Sigmoid colon (tissue), 7 donors: ENCODE results near the gene CNTLN. TPM values are rescaled to one million over a fixed set of nuclear protein-coding genes. Genes with fewer than 3 reads are reported as not detected.

Experiments used
- DNase-seq: peaks from one replicate; pipeline ENCODE4 v3.0.0-alpha.2; 2019
- H3K27ac ChIP-seq, 4 donors: fragments of 200-600 bp; sonication (generic); one replicate each; pipeline ENCODE4 v1.5.1; 2016 to 2019; ENCODE audit warnings: mild to moderate bottlenecking in 1 of 4
- H3K27me3 ChIP-seq, 3 donors: fragments of 200-600 bp; sonication (generic); one replicate each; pipeline ENCODE4 v1.5.1; 2019; ENCODE audit warnings: mild to moderate bottlenecking in 1 of 3
- H3K36me3 ChIP-seq, 4 donors: fragments of 200-600 bp; sonication (generic); one replicate each; pipeline ENCODE4 v1.5.1; 2016 to 2019
- H3K4me1 ChIP-seq, 4 donors: fragments of 200-600 bp; sonication (generic); one replicate each; pipeline ENCODE4 v1.5.1; 2017 to 2019
- H3K4me3 ChIP-seq, 4 donors: fragments of 200-600 bp; sonication (generic); one replicate each; pipeline ENCODE4 v1.5.1; 2017 to 2019; ENCODE audit warnings: mild to moderate bottlenecking in 2 of 4, moderate library complexity in 1 of 4
- H3K9me3 ChIP-seq, 4 donors: fragments of 200-600 bp in 3 of 4; sonication (generic) in 3 of 4; one replicate each; pipeline versions ENCODE4 v1.5.1 to v1.6.1; 2013 to 2019
- CTCF ChIP-seq, 4 experiments: fragments of 450-650 bp in 3 of 4; fragments of 200-600 bp in 1 of 4; IDR thresholded peaks; one replicate each; pipeline ENCODE4 v1.5.1; 2016 to 2019; ENCODE audit warnings: antibody characterized with exemption in 4 of 4, mild to moderate bottlenecking in 3 of 4, moderate library complexity in 2 of 4
- EP300 ChIP-seq, 4 donors: sonication (generic); formaldehyde crosslinking; IDR thresholded peaks; one replicate each; pipeline ENCODE4 v1.6.1; 2017; ENCODE audit warnings: antibody characterized with exemption in 4 of 4
- POLR2A ChIP-seq, 2 donors: fragments of 450-650 bp; IDR thresholded peaks; one replicate each; pipeline ENCODE4 v1.6.1; 2016; ENCODE audit warnings: antibody characterized with exemption in 2 of 2, mild to moderate bottlenecking in 2 of 2, moderate library complexity in 2 of 2
- POLR2AphosphoS5 ChIP-seq, 4 donors: sonication (generic); formaldehyde crosslinking; IDR thresholded peaks; one replicate each; pipeline ENCODE4 v1.6.1; 2017; ENCODE audit warnings: antibody characterized with exemption in 4 of 4
- WGBS, 2 donors: extraction: QIAGEN DNeasy Blood & Tissue Kit; methylation state at CpG; one replicate each; pipeline ENCODE4 v1.1.7; 2013; 5-methylcytosine and 5-hydroxymethylcytosine counted together
- intact Hi-C: fragments of 100-400 bp; cut with DNase I; formaldehyde crosslinking; loops from one replicate; pipeline ENCODE4 v1.15.1; 2023
- polyA plus RNA-seq, 3 donors: library from polyadenylated mRNA; stranded (reverse); fragments of 200-250 nt; gene quantifications; one replicate each; pipeline ENCODE4 v1.2.3, GENCODE V29; 2013
- total RNA-seq, 4 donors: library from RNA; depleted of rRNA; stranded (reverse); fragments of >200 nt; gene quantifications; one replicate each; pipeline ENCODE4 v1.1.0, GENCODE V29; 2016
- donor health status: healthy with polysubstance abuse.
- donor health status: Bipolar disorder and iron deficiency.
- donor health status: healthy.

Gene CNTLN
- total and polyA plus RNA-seq, 7 donors = 0.92 to 22.4 (median 12.1) TPM

DNA sequence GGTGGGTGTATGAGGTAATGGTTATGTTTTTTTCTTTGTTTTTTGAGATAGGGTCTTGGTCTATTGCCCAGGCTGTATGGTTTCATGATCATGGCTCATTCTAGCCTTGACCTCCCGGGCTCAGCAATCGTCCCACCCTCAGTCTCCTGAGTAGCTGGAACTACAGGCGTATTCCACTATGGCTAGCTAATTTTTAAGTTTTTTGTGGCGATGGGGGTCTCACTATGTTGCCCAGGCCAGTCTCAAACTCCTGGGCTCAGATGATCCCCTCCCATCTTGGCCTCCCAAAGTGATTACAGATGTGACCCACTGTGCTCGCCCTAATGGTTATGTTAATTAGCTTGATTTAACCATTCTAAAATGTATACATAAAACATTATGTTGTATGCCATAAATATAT lies 5.6 kb downstream of the CNTLN start:
- H3K4me3 ChIP-seq = no peak overlapping the region
- DNase-seq = no peak
- peaks cover 0 to 4% (median 0%) of the 10 kb centered on the region in 4 donors for H3K36me3 ChIP-seq
- 97% methylated on average over 5 of the region's 5 CpGs for WGBS, 2 donors
- TF ChIP-seq CTCF (IDR thresholded peaks at IDR 0.05) = no peak
- TF ChIP-seq POLR2AphosphoS5 (IDR thresholded peaks at IDR 0.05) = no peak
- TF ChIP-seq EP300 (IDR thresholded peaks at IDR 0.05) = no peak
- TF ChIP-seq POLR2A (IDR thresholded peaks at IDR 0.05) = no peak
- intact Hi-C loops = no loop called here
- H3K9me3 ChIP-seq = no peaks in the 10 kb centered on the region
- H3K27me3 ChIP-seq = no peaks in the 10 kb centered on the region
- no peak overlapping the region for H3K27ac ChIP-seq
- H3K4me1 ChIP-seq = peaks cover 0 to 10% (median 0%) of the 10 kb centered on the region in 4 donors

GRCh38 chr9:17148324-17148723 lies 13.5 kb downstream of the CNTLN start:
- no peak overlapping the region for H3K4me3 ChIP-seq
- WGBS, 2 donors = 80 to 85% methylated on average over 3 of the region's 3 CpGs
- intact Hi-C loops = no loop called here
- peaks cover 0 to 3% (median 0%) of the 10 kb centered on the region in 4 donors for H3K9me3 ChIP-seq
- no peaks in the 10 kb centered on the region for H3K4me1 ChIP-seq
- H3K27me3 ChIP-seq = no peaks in the 10 kb centered on the region
- TF ChIP-seq POLR2AphosphoS5 (IDR thresholded peaks at IDR 0.05) (no peak), POLR2A (IDR thresholded peaks at IDR 0.05) (no peak), EP300 (IDR thresholded peaks at IDR 0.05) (no peak), CTCF (IDR thresholded peaks at IDR 0.05) (no peak)
- DNase-seq = no peak
- H3K36me3 ChIP-seq = peaks cover 0 to 23% (median 0%) of the 10 kb centered on the region in 4 donors
- H3K27ac ChIP-seq = no peak overlapping the region

GRCh38 chr9:17159469-17159868 lies 24.6 kb downstream of the CNTLN start:
- WGBS, 2 donors = 89% methylated on average over 4 of the region's 4 CpGs
- no peak for DNase-seq
- H3K36me3 ChIP-seq = peaks cover 0 to 10% (median 0%) of the 10 kb centered on the region in 4 donors
- no peak overlapping the region for H3K4me3 ChIP-seq
- intact Hi-C loops = no loop called here
- TF ChIP-seq CTCF (IDR thresholded peaks at IDR 0.05) = no peak
- TF ChIP-seq EP300 (IDR thresholded peaks at IDR 0.05) = no peak
- no peak for TF ChIP-seq POLR2A (IDR thresholded peaks at IDR 0.05)
- TF ChIP-seq POLR2AphosphoS5 (IDR thresholded peaks at IDR 0.05) = no peak
- no peak overlapping the region for H3K27ac ChIP-seq
- no peaks in the 10 kb centered on the region for H3K27me3 ChIP-seq
- H3K9me3 ChIP-seq = no peaks in the 10 kb centered on the region
- no peaks in the 10 kb centered on the region for H3K4me1 ChIP-seq

GRCh38 chr9:17160327-17160726 lies 25.5 kb downstream of the CNTLN start:
- H3K4me1 ChIP-seq = no peaks in the 10 kb centered on the region
- no peaks in the 10 kb centered on the region for H3K27me3 ChIP-seq
- H3K27ac ChIP-seq = no peak overlapping the region
- no peak for DNase-seq
- no peak overlapping the region for H3K4me3 ChIP-seq
- intact Hi-C loops = no loop called here
- H3K9me3 ChIP-seq = no peaks in the 10 kb centered on the region
- TF ChIP-seq POLR2A (IDR thresholded peaks at IDR 0.05) (no peak), EP300 (IDR thresholded peaks at IDR 0.05) (no peak), CTCF (IDR thresholded peaks at IDR 0.05) (no peak), POLR2AphosphoS5 (IDR thresholded peaks at IDR 0.05) (no peak)
- H3K36me3 ChIP-seq = peaks cover 0 to 1% (median 0%) of the 10 kb centered on the region in 4 donors

GRCh38 chr9:17165764-17166163 lies 30.9 kb downstream of the CNTLN start:
- Histone ChIP-seq H3K9me3 (no peaks in the 10 kb centered on the region), H3K27me3 (no peaks in the 10 kb centered on the region), H3K4me1 (no peaks in the 10 kb centered on the region), H3K27ac (no peak overlapping the region), H3K4me3 (no peak overlapping the region), H3K36me3 (no peaks in the 10 kb centered on the region)
- DNase-seq = no peak
- TF ChIP-seq CTCF (IDR thresholded peaks at IDR 0.05) (no peak), POLR2AphosphoS5 (IDR thresholded peaks at IDR 0.05) (no peak), POLR2A (IDR thresholded peaks at IDR 0.05) (no peak), EP300 (IDR thresholded peaks at IDR 0.05) (no peak)
- intact Hi-C loops = no loop called here
